ENCODE results near the gene RBMS3.

GRCh38 chr3:29481969-29482767, 201.3 kb downstream of the RBMS3 start:
- TF ChIP-seq CTCF (conservative IDR thresholded peaks at IDR 0.05 in 1 of 2, IDR thresholded peaks at IDR 0.05 in 1 of 2; ENCODE audit: low read depth in 1 of 2, low read length in 2 of 2) (no peak), EZH2 (IDR thresholded peaks at IDR 0.05; ENCODE audit: low read length, missing control alignments) (no peak)
